Astrocyte of the spinal cord (primary cell): ENCODE results near the gene PDZD2.

Source experiments
- DNase-seq: peaks from one replicate; pipeline ENCODE4 v3.0.0; 2011; ENCODE audit warnings: low read depth, low spot score
- H3K4me3 ChIP-seq: 2 replicates; pipeline ENCODE4 v1.5.1; 2011; ENCODE audit warnings: low read depth, mild to moderate bottlenecking, low read length, moderate library complexity
- CTCF ChIP-seq: IDR thresholded peaks from 2 replicates; pipeline ENCODE4 v1.5.1; 2012; ENCODE audit warnings: low read depth, mild to moderate bottlenecking, low read length, inconsistent platforms
- in situ Hi-C: cut with HindIII; loops from 2 replicates; pipeline ENCODE4 v1.10.0; 2017; ENCODE audit warnings: low sequenced_read_pairs

PDZD2 gene

GRCh38 chr5:31981361-31981945 is 342.5 kb downstream of the PDZD2 start:
- in situ Hi-C loops = no loop called here
- TF ChIP-seq CTCF = no peak
- H3K4me3 ChIP-seq = no peak overlapping the region
- no peak for DNase-seq

- in situ Hi-C loops = no loop called here
- no peak for DNase-seq
- TF ChIP-seq CTCF = no peak
- no peak overlapping the region for H3K4me3 ChIP-seq
Observed at GRCh38 chr5:31982027-31982426, 343.1 kb downstream of the PDZD2 start.

- no peak overlapping the region for H3K4me3 ChIP-seq
- DNase-seq = peak; percentile 39
- TF ChIP-seq CTCF = no peak
- in situ Hi-C loops = no loop called here
Observed at GRCh38 chr5:31982621-31983020, 343.7 kb downstream of the PDZD2 start.

- in situ Hi-C loops = no loop called here
- H3K4me3 ChIP-seq = no peak overlapping the region
- DNase-seq = no peak
- TF ChIP-seq CTCF = no peak
Observed at GRCh38 chr5:31983851-31984250, 344.9 kb downstream of the PDZD2 start.

- no peak overlapping the region for H3K4me3 ChIP-seq
- TF ChIP-seq CTCF = no peak
- no peak for DNase-seq
- in situ Hi-C loops = no loop called here
Observed at GRCh38 chr5:31984691-31985090, 345.8 kb downstream of the PDZD2 start.

GRCh38 chr5:31986101-31986500 is 347.2 kb downstream of the PDZD2 start:
- in situ Hi-C loops = no loop called here
- no peak for TF ChIP-seq CTCF
- no peak overlapping the region for H3K4me3 ChIP-seq
- DNase-seq = no peak
